HG03039 (cell line): ENCODE measurements around the gene HTRA2.

Experiments
- ATAC-seq: cut with Tn5 transposase; IDR thresholded peaks from one replicate; pipeline ENCODE4 v1.9.1; 2021; ENCODE audit warnings: mild to moderate bottlenecking, moderate library complexity; ENCODE audit not compliant: unreplicated experiment

HTRA2 gene

GRCh38 chr2:74514368-74515270, 15.1 kb upstream of the HTRA2 start, which contains the start of gene TLX2:
TSS of gene TLX2 (plus strand) at chr2:74514450. CDS start at chr2:74514807, 357 bp downstream.
- ATAC-seq, result no peak

GRCh38 chr2:74515271-74515980, 14.3 kb upstream of the HTRA2 start:
- no peak for ATAC-seq

- ATAC-seq, result no peak
Measured at GRCh38 chr2:74515981-74516633, 13.6 kb upstream of the HTRA2 start.

- ATAC-seq, result no peak
Measured at GRCh38 chr2:74516650-74517049, 13.1 kb upstream of the HTRA2 start.

GRCh38 chr2:74522516-74522915, 7.2 kb upstream of the HTRA2 start:
- ATAC-seq, result no peak

GRCh38 chr2:74524005-74524404, 5.7 kb upstream of the HTRA2 start:
- ATAC-seq, result no peak

DNA sequence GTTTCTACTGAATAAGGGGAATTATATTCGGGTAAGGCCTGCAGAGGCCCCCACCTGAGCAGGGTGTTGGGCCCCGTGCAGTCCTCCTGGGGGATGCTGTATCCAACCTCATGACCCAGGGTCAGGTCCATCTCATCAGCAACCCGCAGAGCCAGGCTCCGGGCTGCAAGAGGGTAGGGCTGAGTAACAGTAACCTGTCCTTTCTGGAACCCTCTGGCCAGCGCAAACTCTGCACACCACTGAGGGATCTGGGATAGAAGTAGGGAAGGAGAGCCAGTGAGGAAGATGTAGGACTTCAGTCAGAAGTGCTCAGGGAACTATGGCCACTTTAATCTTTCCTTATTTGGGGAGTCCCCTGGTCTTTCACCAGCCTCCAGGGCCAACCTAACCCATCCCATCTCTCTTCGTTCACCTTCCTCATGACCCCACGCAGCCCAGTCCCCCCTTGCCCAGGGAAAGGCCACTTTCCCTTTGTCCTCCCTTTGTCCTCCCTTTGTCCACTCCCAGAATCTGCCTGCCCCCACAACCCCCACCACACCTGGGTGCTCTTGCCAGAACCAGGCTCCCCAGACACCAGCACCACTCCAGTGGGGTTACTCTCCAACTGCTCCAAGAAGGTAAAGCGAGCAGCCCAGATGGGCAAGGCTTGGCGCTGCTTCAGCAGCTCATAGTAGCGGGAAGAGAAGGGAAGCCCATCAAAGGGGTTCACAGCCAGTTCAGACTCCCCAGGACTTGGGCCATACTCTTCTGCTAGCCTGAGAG, 4.6 kb upstream of the HTRA2 start:
- no peak for ATAC-seq

DNA sequence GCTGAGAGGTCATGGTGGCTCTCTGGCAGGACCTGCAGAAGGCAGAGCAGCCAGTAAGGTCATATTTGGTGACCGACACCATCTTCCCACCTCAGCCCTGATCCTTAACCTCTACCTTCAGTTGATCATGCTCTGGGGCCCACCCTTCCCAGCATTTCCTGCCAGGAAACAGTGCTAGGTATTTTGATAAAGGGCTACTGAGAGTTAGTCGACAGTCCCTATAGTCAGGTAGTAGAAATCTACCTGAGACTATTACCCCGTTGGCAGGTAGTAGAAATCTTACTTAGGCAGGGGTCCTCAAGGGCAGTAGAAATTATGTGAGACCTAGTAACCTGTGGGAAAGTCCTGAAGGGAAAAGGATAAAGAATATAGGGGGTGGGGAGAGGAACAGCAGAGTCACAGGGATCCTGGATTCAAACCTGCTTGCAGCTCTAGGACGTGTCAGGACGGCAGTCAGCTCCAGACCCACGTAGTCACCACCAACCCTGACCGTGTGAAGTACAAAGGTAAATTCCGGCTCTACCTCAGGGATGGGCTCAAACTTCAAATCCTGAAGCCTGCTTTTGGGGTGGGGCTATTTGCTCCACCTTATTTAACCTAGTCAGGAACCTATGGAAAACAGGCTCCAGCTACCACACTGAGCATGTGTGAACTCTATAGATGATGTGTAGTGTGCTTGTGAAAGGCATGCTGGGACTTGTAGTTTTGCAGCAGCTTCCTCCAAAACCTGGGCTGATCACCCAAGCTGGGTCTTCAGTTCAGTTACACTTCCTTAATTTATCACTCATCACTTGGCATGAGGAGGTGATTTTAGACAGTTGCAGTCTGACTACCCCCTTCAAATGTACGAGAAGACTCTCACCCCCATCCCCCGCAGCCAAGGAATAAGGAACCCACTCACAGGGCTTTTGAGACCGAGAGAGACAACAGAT, 3.8 kb upstream of the HTRA2 start, which contains the start of gene DQX1:
TSS of gene DQX1 (minus strand) at position 515 of the 932 bp plus-strand sequence. CDS start at position 13, 502 bp downstream.
- ATAC-seq, result no peak

- no peak for ATAC-seq
Measured at GRCh38 chr2:74526649-74527230, 3.0 kb upstream of the HTRA2 start.

GRCh38 chr2:74527741-74528140, 2.0 kb upstream of the HTRA2 start:
- no peak for ATAC-seq

DNA sequence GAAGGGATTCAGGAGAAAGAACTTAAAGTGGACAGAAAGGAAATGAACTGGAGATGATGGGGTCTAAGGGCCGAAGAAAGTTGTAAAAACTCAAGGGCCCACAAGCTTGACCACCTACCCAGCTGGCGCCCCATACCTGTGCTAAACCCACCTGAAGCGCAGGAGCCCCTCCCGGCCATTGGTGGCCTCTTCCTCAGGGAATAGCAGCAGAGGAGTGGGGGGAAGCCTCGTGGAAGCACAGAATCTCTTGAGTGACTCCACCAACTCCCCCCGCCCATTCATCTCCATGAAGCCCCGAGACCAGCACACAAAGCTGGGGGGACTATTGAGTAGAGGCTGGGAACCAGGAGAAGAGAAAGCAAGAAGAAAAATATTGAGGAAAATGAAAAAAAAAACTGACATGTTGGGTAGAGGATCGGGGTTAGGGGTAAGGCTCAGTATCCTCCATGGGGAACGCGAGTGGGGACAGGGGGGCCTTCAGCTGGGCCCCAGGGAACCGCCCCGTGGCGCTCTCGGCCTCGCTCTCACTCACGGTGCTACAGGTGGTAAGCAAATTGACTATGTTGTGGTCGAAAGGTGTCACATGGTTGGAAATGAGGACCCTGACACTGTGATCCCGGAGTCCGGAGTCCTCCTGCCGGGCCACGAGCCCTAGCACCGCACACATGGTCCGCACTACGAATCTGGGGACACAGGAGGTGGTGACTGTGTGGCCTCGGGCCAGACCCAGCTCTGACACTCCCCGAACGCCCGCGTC, 955 bp upstream of the HTRA2 start:
- ATAC-seq, result peak; percentile 7

DNA sequence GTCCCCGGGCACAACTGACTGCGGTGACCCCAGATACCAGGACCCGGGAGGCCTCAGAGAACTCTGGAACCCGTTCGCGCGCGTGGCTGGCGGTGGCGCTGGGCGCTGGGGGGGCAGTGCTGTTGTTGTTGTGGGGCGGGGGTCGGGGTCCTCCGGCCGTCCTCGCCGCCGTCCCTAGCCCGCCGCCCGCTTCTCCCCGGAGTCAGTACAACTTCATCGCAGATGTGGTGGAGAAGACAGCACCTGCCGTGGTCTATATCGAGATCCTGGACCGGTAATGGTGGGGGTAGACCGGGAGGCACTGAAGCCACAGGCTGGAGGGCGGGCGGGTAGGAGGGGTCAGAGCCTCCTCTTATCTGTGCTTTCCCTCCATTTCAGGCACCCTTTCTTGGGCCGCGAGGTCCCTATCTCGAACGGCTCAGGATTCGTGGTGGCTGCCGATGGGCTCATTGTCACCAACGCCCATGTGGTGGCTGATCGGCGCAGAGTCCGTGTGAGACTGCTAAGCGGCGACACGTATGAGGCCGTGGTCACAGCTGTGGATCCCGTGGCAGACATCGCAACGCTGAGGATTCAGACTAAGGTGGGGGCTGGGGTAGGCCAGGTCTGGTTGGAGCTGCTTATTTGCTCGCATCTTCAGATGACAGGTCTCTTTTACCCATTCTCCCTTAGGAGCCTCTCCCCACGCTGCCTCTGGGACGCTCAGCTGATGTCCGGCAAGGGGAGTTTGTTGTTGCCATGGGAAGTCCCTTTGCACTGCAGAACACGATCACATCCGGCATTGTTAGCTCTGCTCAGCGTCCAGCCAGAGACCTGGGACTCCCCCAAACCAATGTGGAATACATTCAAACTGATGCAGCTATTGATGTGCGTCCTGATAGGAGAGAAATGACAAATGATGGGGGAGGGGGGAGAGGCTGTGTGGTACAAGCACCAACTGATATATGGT, 780 bp downstream of the HTRA2 start:
- ATAC-seq, result no peak

DNA sequence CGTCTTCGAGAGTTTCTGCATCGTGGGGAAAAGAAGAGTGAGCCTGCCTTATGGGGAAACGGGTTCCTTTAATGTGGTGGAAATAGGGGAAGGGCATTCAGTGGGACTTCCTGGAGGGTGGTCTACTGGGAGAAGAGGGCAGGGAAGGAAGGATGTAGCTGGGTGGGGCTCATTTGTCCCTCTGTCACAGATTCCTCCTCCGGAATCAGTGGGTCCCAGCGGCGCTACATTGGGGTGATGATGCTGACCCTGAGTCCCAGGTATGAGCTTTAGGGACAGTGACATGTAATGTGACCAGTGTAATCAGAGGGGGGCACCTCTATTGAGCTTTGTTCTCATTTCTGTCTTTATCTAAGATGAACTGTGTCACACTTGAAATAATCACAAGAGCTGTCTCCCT, 1.9 kb downstream of the HTRA2 start:
- ATAC-seq, result no peak

DNA sequence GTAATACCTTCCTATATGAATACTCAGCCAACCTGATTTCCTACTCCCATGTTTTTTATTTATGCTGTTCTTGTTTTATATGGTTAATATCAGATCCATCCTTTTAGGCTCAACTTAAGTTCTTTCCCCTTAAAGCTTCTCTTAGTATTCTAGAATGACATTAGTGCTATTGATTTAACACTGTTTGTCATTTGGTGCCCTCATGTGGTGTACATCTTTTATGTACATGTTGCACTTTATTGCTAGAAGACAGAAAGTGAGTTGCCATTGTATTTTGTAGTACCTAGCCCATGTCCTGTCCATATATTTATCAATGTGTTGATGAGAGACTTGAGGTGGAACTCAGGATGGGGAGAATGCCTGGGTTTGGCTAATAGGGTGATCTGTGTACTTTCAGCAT, 2.5 kb downstream of the HTRA2 start:
- ATAC-seq, result no peak

DNA sequence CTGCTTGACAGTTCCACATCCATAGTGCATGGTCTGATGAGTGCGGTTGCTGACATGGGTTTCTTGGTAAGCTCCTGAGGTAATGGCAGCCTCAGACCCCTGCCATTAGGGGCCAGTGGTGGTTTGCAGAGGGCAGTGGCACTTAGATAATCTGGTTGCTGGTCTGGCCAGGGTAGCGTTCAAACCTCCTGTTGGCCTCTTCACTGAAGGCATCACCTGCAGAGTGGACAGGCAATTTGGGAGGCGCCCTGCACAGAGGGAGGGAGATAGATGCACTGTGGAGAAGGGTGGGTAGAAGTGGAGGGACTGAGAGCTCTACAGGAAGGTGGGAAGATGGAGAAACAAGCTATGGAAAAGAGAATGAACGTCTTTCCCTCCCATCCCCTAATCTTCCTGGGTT, 3.7 kb downstream of the HTRA2 start:
- no peak for ATAC-seq

GRCh38 chr2:74534411-74534810, 4.7 kb downstream of the HTRA2 start:
- no peak for ATAC-seq

DNA sequence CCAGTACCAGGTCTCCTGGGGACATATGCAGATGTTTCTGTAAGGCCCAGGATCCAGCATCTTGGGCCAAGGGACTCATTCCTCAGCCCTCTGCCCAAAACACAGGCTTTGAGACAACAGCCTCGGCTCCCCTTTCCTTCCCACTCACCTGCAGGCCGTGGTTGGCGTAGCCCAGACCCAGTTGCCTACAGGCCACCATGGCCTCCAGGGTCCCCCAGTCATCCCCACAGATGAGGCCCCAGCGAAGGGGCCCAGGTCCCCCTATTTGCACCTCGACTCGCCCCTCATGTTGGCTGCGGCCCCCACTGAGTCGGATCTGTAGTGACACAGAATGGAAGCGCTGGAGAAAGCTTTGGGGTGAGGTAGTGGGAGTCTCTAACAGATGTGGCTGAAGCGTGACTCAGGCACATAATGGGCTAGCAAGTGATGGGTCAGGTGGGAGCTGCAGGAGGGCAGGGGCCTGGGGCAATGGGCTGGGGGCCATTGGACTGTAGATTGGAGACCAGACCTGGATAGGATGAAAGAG, 5.8 kb downstream of the HTRA2 start:
- ATAC-seq, result no peak
